A673 (cell line): Measurements from ENCODE around the gene FAM181B. TPM values are rescaled to one million over a fixed set of nuclear protein-coding genes. Genes with fewer than 3 reads are reported as not detected.

Experiments used
- Bru-seq: library from RNA; stranded (reverse); fragments of 400-500 nt; gene quantifications from one replicate; lab custom pipeline; 2021; lab: Mats Ljungman, UMichigan
- BruChase-seq, 2 experiments: library from RNA; stranded (reverse); fragments of 400-500 nt; gene quantifications; one replicate each; lab custom pipeline; 2021; lab: Mats Ljungman, UMichigan
- BruUV-seq: library from RNA; stranded (reverse); fragments of 400-500 nt; replicated peaks from 2 replicates; lab custom pipeline; 2021; lab: Mats Ljungman, UMichigan
- CTCF ChIA-PET: fragments of 300-600 bp; sonication (Branson Sonifier 250); formaldehyde crosslinking; loops from one replicate; lab custom pipeline; 2022; ENCODE audit warnings: antibody characterized with exemption; lab: Charles Lee
- POLR2A ChIA-PET: fragments of 300-600 bp; sonication (Branson Sonifier 250); formaldehyde crosslinking; loops from one replicate; lab custom pipeline; 2022; ENCODE audit warnings: antibody characterized with exemption; ENCODE audit not compliant: low non-redundant PET; lab: Charles Lee
- DNase-seq: peaks from one replicate; pipeline ENCODE4 v3.0.0-alpha.2; 2015; ENCODE audit warnings: low spot score
- H3K27ac ChIP-seq: fragments of 200-600 bp; sonication (generic); 2 replicates; pipeline ENCODE4 v1.5.1; 2016; ENCODE audit warnings: mixed run types, low read depth, mild to moderate bottlenecking, mixed read lengths, antibody characterized with exemption, low read length; ENCODE audit not compliant: poor library complexity, severe bottlenecking
- H3K27me3 ChIP-seq: fragments of 200-600 bp; sonication (generic); replicated peaks from 2 replicates; pipeline ENCODE4 v1.6.1; 2017; ENCODE audit warnings: mixed run types, low read depth, mild to moderate bottlenecking, mixed read lengths, antibody characterized with exemption, low read length; ENCODE audit not compliant: insufficient read depth, poor library complexity
- H3K36me3 ChIP-seq: fragments of 200-600 bp; sonication (generic); 2 replicates; pipeline ENCODE4 v1.6.1; 2016; ENCODE audit warnings: mixed run types, mild to moderate bottlenecking, mixed read lengths, antibody characterized with exemption, low read length; ENCODE audit not compliant: insufficient read depth, poor library complexity, severe bottlenecking
- H3K4me1 ChIP-seq: fragments of 200-600 bp; sonication (generic); 2 replicates; pipeline ENCODE4 v1.6.1; 2017; ENCODE audit warnings: mixed run types, mild to moderate bottlenecking, mixed read lengths, antibody characterized with exemption, low read length; ENCODE audit not compliant: insufficient read depth, poor library complexity, severe bottlenecking
- H3K4me3 ChIP-seq: fragments of 200-600 bp; sonication (generic); 2 replicates; pipeline ENCODE4 v1.5.1; 2016; ENCODE audit warnings: low read depth, mixed run types, mild to moderate bottlenecking, mixed read lengths, low read length; ENCODE audit not compliant: poor library complexity, severe bottlenecking
- H3K9me3 ChIP-seq: fragments of 200-600 bp; sonication (generic); 2 replicates; pipeline ENCODE4 v1.6.1; 2016; ENCODE audit warnings: mixed run types, low read depth, mild to moderate bottlenecking, mixed read lengths, antibody characterized with exemption, low read length; ENCODE audit not compliant: poor library complexity, severe bottlenecking
- CTCF ChIP-seq: fragments of 300-800, 200-600 bp; sonication (generic); conservative IDR thresholded peaks from 2 replicates; pipeline ENCODE4 v1.5.1; 2017; ENCODE audit warnings: low read depth, mild to moderate bottlenecking, antibody characterized with exemption, low read length, moderate library complexity, mixed read lengths
- EZH2 ChIP-seq: fragments of 200-600 bp; sonication (generic); IDR thresholded peaks from 2 replicates; pipeline ENCODE4 v1.6.1; 2017; ENCODE audit warnings: borderline replicate concordance, low read depth, mild to moderate bottlenecking, mixed read lengths, antibody characterized with exemption, low read length; ENCODE audit not compliant: poor library complexity, severe bottlenecking
- intact Hi-C: fragments of 100-400 bp; cut with micrococcal nuclease; formaldehyde crosslinking; loops from one replicate; pipeline ENCODE4 v1.10.0; 2022; ENCODE audit not compliant: unreplicated experiment
- long read RNA-seq: library from polyadenylated mRNA; stranded (forward); transcript quantifications from one replicate; pipeline ENCODE4 v2.0.0, GENCODE V29; 2022
- total RNA-seq: library from RNA; stranded (reverse); gene quantifications from 2 replicates; pipeline ENCODE4 v1.2.3, GENCODE V29; 2021

The FAM181B gene
- total RNA-seq (0.15 TPM in 1 of 2 replicates, not detected in the other), Bru-seq, nascent RNA (percentile 19 among the genes with signal in this experiment), BruChase-seq, experiment 1, labeled RNA remaining after a 2-hour chase (percentile 14 among the genes with signal in this experiment), BruChase-seq, experiment 2, labeled RNA remaining after a 6-hour chase (not detected)
- long read RNA-seq, result 0 reads

GRCh38 chr11:82733444-82734119 is at the start of gene FAM181B:
TSS of gene FAM181B (minus strand) at chr11:82733864. CDS start at chr11:82733729, 135 bp downstream.
- no TSS peak for BruUV-seq
- H3K36me3 ChIP-seq, result no peaks in the 10 kb centered on the region
- H3K9me3 ChIP-seq, result no peaks in the 10 kb centered on the region
- TF ChIP-seq CTCF (no peak), EZH2 (peak; percentile 13)
- ChIA-PET CTCF (interaction anchor here (0.5 to 1.6 kb wide), 3 partner anchors 38 to 1086 kb away, joined by 3 to 4 read pairs (median 3); no protein-coding TSS in a partner anchor), POLR2A (interaction anchor here (0.6 kb wide), 1 partner anchor 352 kb away, joined by 3 read pairs; no protein-coding TSS in a partner anchor)
- peaks cover 56% of the 10 kb centered on the region for H3K27me3 ChIP-seq
- H3K4me3 ChIP-seq, result peak within 1 kb of the TSS; percentile 53
- DNase-seq, result peak; percentile 82
- H3K4me1 ChIP-seq, result peaks cover 5% of the 10 kb centered on the region
- no peak within 1 kb of the TSS for H3K27ac ChIP-seq
- intact Hi-C loops, result loop anchor here (10.0 kb wide), 1 partner anchor 521 kb away; no protein-coding TSS in a partner anchor

- H3K27me3 ChIP-seq, result no peaks in the 10 kb centered on the region
- no peak for DNase-seq
- ChIA-PET POLR2A (no interaction called here), CTCF (no interaction called here)
- no peaks in the 10 kb centered on the region for H3K9me3 ChIP-seq
- H3K4me1 ChIP-seq, result no peaks in the 10 kb centered on the region
- no TSS peak for BruUV-seq
- no peak for TF ChIP-seq EZH2
- TF ChIP-seq CTCF, result no peak
- no peaks in the 10 kb centered on the region for H3K36me3 ChIP-seq
- no peak overlapping the region for H3K4me3 ChIP-seq
- no peak overlapping the region for H3K27ac ChIP-seq
- intact Hi-C loops, result no loop called here
Observed at GRCh38 chr11:82782825-82783374, 49.2 kb upstream of the FAM181B start.

- ChIA-PET POLR2A (no interaction called here), CTCF (no interaction called here)
- intact Hi-C loops, result no loop called here
- no peak for DNase-seq
- H3K36me3 ChIP-seq, result no peaks in the 10 kb centered on the region
- TF ChIP-seq CTCF, result no peak
- no peak for TF ChIP-seq EZH2
- no peak overlapping the region for H3K4me3 ChIP-seq
- H3K9me3 ChIP-seq, result no peaks in the 10 kb centered on the region
- no peaks in the 10 kb centered on the region for H3K27me3 ChIP-seq
- no TSS peak for BruUV-seq
- peaks cover 4% of the 10 kb centered on the region for H3K4me1 ChIP-seq
- no peak overlapping the region for H3K27ac ChIP-seq
Observed at GRCh38 chr11:82778776-82779175, 45.1 kb upstream of the FAM181B start.
